Right ventricle myocardium superior (tissue), 1 donor: Measurements from ENCODE around the gene PLSCR3. TPM values are rescaled to one million over a fixed set of nuclear protein-coding genes. Genes with fewer than 3 reads are reported as not detected.

ENCODE experiments used
- ATAC-seq: fragments of 200-7000 bp; cut with Tn5 transposase; one replicate; pipeline ENCODE4 v1.9.1; 2020; ENCODE audit warnings: mild to moderate bottlenecking; ENCODE audit not compliant: poor library complexity
- DNase-seq: peaks from one replicate; pipeline ENCODE4 v3.0.0-alpha.2; 2020
- intact Hi-C: fragments of 100-400 bp; cut with DNase I; formaldehyde crosslinking; loops from one replicate; pipeline ENCODE4 v1.11.2; 2022
- total RNA-seq: library from RNA; stranded (reverse); fragmentation: NEBNext Ultra II Directional; extraction: Animal tissue kit (Norgen Biotek cat#: 25700); gene quantifications from one replicate; pipeline ENCODE4 v1.2.1, GENCODE V29; 2021
- donor health status: DM: no; HTN: yes; CAD: no; lungs with severe emphysema.

PLSCR3 gene
- total RNA-seq, 1 donor from 2014 or later: 14.0 TPM

- ATAC-seq (no peak), DNase-seq (no peak)
- intact Hi-C loops: no loop called here
Observed at GRCh38 chr17:7410634-7411426, 16.5 kb upstream of the PLSCR3 start.

- ATAC-seq (no peak), DNase-seq (no peak)
- intact Hi-C loops: no loop called here
Observed at GRCh38 chr17:7409716-7410115, 15.4 kb upstream of the PLSCR3 start.

- ATAC-seq (no peak), DNase-seq (no peak)
- intact Hi-C loops: no loop called here
Observed at GRCh38 chr17:7408863-7409262, 14.5 kb upstream of the PLSCR3 start.

GRCh38 chr17:7408252-7408727, 14.0 kb upstream of the PLSCR3 start:
- no peak for ATAC-seq
- no peak for DNase-seq
- intact Hi-C loops: no loop called here

GRCh38 chr17:7407485-7408251, 13.3 kb upstream of the PLSCR3 start, which contains the start of gene NLGN2:
TSS of gene NLGN2 (plus strand) at chr17:7407845. CDS start at chr17:7408256, 411 bp downstream.
- no peak for DNase-seq
- intact Hi-C loops: no loop called here
- ATAC-seq: no peak

- ATAC-seq (no peak), DNase-seq (no peak)
- intact Hi-C loops: no loop called here
Observed at GRCh38 chr17:7407082-7407481, 12.8 kb upstream of the PLSCR3 start.

- intact Hi-C loops: no loop called here
- DNase-seq (no peak), ATAC-seq (no peak)
Observed at GRCh38 chr17:7406235-7406825, 12.0 kb upstream of the PLSCR3 start.

GRCh38 chr17:7405350-7406234, 11.3 kb upstream of the PLSCR3 start:
- no peak for ATAC-seq
- intact Hi-C loops: no loop called here
- DNase-seq: no peak

- intact Hi-C loops: no loop called here
Observed at GRCh38 chr17:7404737-7405349, 10.5 kb upstream of the PLSCR3 start.

GRCh38 chr17:7403977-7404736, 9.8 kb upstream of the PLSCR3 start, which contains the start of gene TMEM256:
TSS of gene TMEM256 (minus strand) at chr17:7404097. CDS start at chr17:7404084, 13 bp downstream.
- DNase-seq (peak; percentile 99), ATAC-seq (peak; percentile 93)
- intact Hi-C loops: no loop called here

More at GRCh38 chr17:7404737-7405349, 10.5 kb upstream of the PLSCR3 start:
- DNase-seq (peak; percentile 83), ATAC-seq (peak; percentile 52)

GRCh38 chr17:7403727-7403976, 9.3 kb upstream of the PLSCR3 start:
- peak; percentile 61 for ATAC-seq
- DNase-seq: no peak
- intact Hi-C loops: no loop called here

GRCh38 chr17:7403043-7403726, 8.9 kb upstream of the PLSCR3 start:
- ATAC-seq (peak; percentile 24), DNase-seq (peak; percentile 83)
- intact Hi-C loops: no loop called here

- DNase-seq (no peak), ATAC-seq (no peak)
- intact Hi-C loops: no loop called here
Observed at GRCh38 chr17:7398612-7399011, 4.3 kb upstream of the PLSCR3 start.

GRCh38 chr17:7396147-7396546, 1.8 kb upstream of the PLSCR3 start:
- DNase-seq (no peak), ATAC-seq (no peak)
- intact Hi-C loops: no loop called here

- no peak for DNase-seq
- ATAC-seq: peak; percentile 20
- intact Hi-C loops: loop anchor here (5.0 kb wide), 1 partner anchor 37 kb away; the partner anchor contains the start of gene TMEM95
Observed at GRCh38 chr17:7393613-7394451, 493 bp downstream of the PLSCR3 start.
